Panc1 (cell line): ENCODE results near the gene MT1X. TPM values are rescaled to one million over a fixed set of nuclear protein-coding genes. Genes with fewer than 3 reads are reported as not detected.

ENCODE experiments used
- ATAC-seq: fragments of 200-7000 bp; cut with Tn5 transposase; 2 replicates; pipeline ENCODE4 v1.9.1; 2020; ENCODE audit warnings: mild to moderate bottlenecking, moderate library complexity
- Bru-seq: library from RNA; stranded (reverse); fragments of 400-500 nt; gene quantifications from one replicate; lab custom pipeline; 2021; lab: Mats Ljungman, UMichigan
- BruChase-seq, 2 experiments: library from RNA; stranded (reverse); fragments of 400-500 nt; gene quantifications; one replicate each; lab custom pipeline; 2021; lab: Mats Ljungman, UMichigan
- BruUV-seq: library from RNA; stranded (reverse); fragments of 400-500 nt; replicated peaks from 2 replicates; lab custom pipeline; 2021; lab: Mats Ljungman, UMichigan
- CTCF ChIA-PET: fragments of 300-600 bp; sonication (Branson Sonifier 250); formaldehyde crosslinking; loops from one replicate; lab custom pipeline; 2022; ENCODE audit warnings: antibody characterized with exemption; lab: Charles Lee
- POLR2A ChIA-PET: fragments of 300-600 bp; sonication (Branson Sonifier 250); formaldehyde crosslinking; loops from one replicate; lab custom pipeline; 2022; ENCODE audit warnings: antibody characterized with exemption; lab: Charles Lee
- DNase-seq: peaks from one replicate; pipeline ENCODE4 v3.0.0-alpha.2; 2010; ENCODE audit warnings: low read depth, low spot score
- H3K27ac ChIP-seq: 2 replicates; pipeline ENCODE4 v1.5.1; 2011; ENCODE audit warnings: mild to moderate bottlenecking, low read length, inconsistent platforms
- H3K27me3 ChIP-seq: fragments of 200-500 bp; sonication (Bioruptor generic); 2 replicates; pipeline ENCODE4 v1.6.0; 2014; ENCODE audit warnings: low read length, inconsistent platforms; ENCODE audit not compliant: control insufficient read depth, insufficient read depth
- H3K36me3 ChIP-seq: fragments of 200-500 bp; sonication (Bioruptor generic); 2 replicates; pipeline ENCODE4 v1.5.1; 2014; ENCODE audit warnings: inconsistent platforms, mild to moderate bottlenecking, low read length, moderate library complexity; ENCODE audit not compliant: control insufficient read depth, insufficient read depth
- H3K4me1 ChIP-seq: 2 replicates; pipeline ENCODE4 v1.5.1; 2011; ENCODE audit warnings: inconsistent platforms, mild to moderate bottlenecking, low read length, moderate library complexity; ENCODE audit not compliant: control insufficient read depth, insufficient read depth
- H3K4me3 ChIP-seq, 2 experiments: 2 replicates each; pipeline ENCODE4 v1.5.1; 2011 to 2012; ENCODE audit warnings: low read depth in 2 of 2, low read length in 2 of 2, mild to moderate bottlenecking in 2 of 2, inconsistent platforms in 1 of 2, moderate library complexity in 1 of 2
- H3K9me3 ChIP-seq: fragments of 200-500 bp; sonication (Bioruptor generic); 2 replicates; pipeline ENCODE4 v1.5.1; 2014; ENCODE audit warnings: low read depth, mild to moderate bottlenecking, inconsistent platforms, low read length, moderate library complexity; ENCODE audit not compliant: control insufficient read depth, insufficient read depth
- POLR2AphosphoS5 ChIP-seq: IDR thresholded peaks from 2 replicates; pipeline ENCODE4 v1.6.1; 2012; ENCODE audit warnings: mild to moderate bottlenecking, low read depth, low read length, moderate library complexity
- REST ChIP-seq, 2 experiments: IDR thresholded peaks; 2 replicates each; pipeline ENCODE4 v1.6.1; 2011 to 2012; ENCODE audit warnings: low read depth in 2 of 2, control low read depth in 1 of 2, low read length in 1 of 2, mild to moderate bottlenecking in 1 of 2, moderate library complexity in 1 of 2; ENCODE audit not compliant: insufficient read depth in 1 of 2
- SIN3A ChIP-seq: IDR thresholded peaks from 2 replicates; pipeline ENCODE4 v1.6.1; 2012; ENCODE audit warnings: low read depth, mild to moderate bottlenecking, low read length, moderate library complexity, borderline replicate concordance; ENCODE audit not compliant: insufficient read depth
- TCF7L2 ChIP-seq: IDR thresholded peaks from 2 replicates; pipeline ENCODE4 v1.6.1; 2011; ENCODE audit warnings: mild to moderate bottlenecking, low read depth, low read length, inconsistent platforms
- in situ Hi-C: cut with HindIII; loops from 2 replicates; pipeline ENCODE4 v1.10.0; 2016; ENCODE audit warnings: low sequenced_read_pairs, low pct_unique_long_range_greater_than_20kb
- intact Hi-C: fragments of 100-400 bp; cut with micrococcal nuclease; formaldehyde crosslinking; loops from one replicate; pipeline ENCODE4 v1.10.0; 2022; ENCODE audit not compliant: unreplicated experiment
- long read RNA-seq: library from polyadenylated mRNA; unstranded; transcript quantifications from one replicate; pipeline ENCODE4 v2.0.0, GENCODE V29; 2021; ENCODE audit not compliant: unreplicated experiment
- polyA plus RNA-seq: library from polyadenylated mRNA; unstranded; fragments of >200 nt; gene quantifications from one replicate; pipeline ENCODE4 v1.2.1, GENCODE V29; 2012; ENCODE audit warnings: missing spikeins; ENCODE audit not compliant: insufficient read length
- total RNA-seq: library from RNA; stranded (reverse); gene quantifications from one replicate; pipeline ENCODE4 v1.2.1, GENCODE V29; 2021; ENCODE audit not compliant: unreplicated experiment
- TF ChIP-seq, protein P1 (sequence below): fragments of 450-650 bp; IDR thresholded peaks from 2 replicates; pipeline ENCODE4 v1.5.1; 2017; ENCODE audit warnings: mild to moderate bottlenecking

Gene MT1X
- total RNA-seq, result 25.9 TPM
- polyA plus RNA-seq, result 60.0 TPM
- Bru-seq, nascent RNA, result percentile 58 among the genes with signal in this experiment
- percentile 56 among the genes with signal in this experiment for BruChase-seq, experiment 1, labeled RNA remaining after a 2-hour chase
- percentile 76 among the genes with signal in this experiment for BruChase-seq, experiment 2, labeled RNA remaining after a 6-hour chase
- long read RNA-seq, partial matches to known transcripts, result 0 of 4 reads
- long read RNA-seq, other reads (novel, unspliced or antisense), result 0 of 4 reads

DNA sequence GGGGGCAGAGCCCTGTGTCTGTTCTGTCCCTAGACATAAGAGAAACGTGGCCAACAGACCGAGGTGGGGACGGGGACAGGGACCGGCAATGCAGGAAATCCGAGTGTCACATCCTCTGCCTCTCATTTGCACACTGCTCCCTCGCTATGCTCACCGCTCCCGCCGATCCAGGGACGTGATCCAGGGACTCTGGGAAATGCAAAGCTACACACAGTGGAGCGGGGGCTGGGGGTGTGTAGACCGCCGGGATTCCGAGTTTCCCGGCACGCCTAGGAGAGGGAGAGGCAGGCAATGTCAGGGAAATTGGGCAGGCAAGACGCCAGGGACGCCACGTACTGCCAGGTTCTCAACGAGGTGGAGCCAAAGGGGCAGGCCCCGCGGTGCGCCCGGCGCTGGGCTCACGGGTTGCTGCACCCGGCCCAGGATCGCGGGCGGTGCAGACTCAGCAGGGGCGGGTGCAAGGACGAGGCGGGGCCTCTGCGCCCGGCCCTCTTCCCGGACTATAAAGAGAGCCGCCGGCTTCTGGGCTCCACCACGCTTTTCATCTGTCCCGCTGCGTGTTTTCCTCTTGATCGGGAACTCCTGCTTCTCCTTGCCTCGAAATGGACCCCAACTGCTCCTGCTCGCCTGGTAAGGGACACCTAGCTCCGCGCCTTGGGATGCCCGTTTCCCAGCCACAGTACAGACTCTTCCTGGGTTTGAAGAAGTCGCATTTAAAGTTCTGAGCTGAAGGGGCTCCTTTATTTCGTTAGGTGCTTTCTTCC is at the start of gene MT1X:
MT1X (plus strand) TSS at position 532 of the 764 bp plus-strand sequence; CDS start at position 603, 71 bp downstream.
- no peaks in the 10 kb centered on the region for H3K36me3 ChIP-seq
- H3K27ac ChIP-seq, result peak within 1 kb of the TSS; percentile 86
- peaks cover 7% of the 10 kb centered on the region for H3K4me1 ChIP-seq
- ChIA-PET CTCF (no interaction called here), POLR2A (interaction anchor here (0.5 to 0.6 kb wide), 2 partner anchors 9 to 156 kb away, joined by 4 to 7 read pairs; no protein-coding TSS in a partner anchor)
- DNase-seq, result no peak
- TF ChIP-seq REST (IDR thresholded peaks at IDR 0.05; ENCODE audit: insufficient read depth in 1 of 2, low read depth in 2 of 2, low read length in 1 of 2) (no peak), TCF7L2 (peak; percentile 92), SIN3A (no peak), POLR2AphosphoS5 (peak; percentile 78)
- TF ChIP-seq, protein P1, sequence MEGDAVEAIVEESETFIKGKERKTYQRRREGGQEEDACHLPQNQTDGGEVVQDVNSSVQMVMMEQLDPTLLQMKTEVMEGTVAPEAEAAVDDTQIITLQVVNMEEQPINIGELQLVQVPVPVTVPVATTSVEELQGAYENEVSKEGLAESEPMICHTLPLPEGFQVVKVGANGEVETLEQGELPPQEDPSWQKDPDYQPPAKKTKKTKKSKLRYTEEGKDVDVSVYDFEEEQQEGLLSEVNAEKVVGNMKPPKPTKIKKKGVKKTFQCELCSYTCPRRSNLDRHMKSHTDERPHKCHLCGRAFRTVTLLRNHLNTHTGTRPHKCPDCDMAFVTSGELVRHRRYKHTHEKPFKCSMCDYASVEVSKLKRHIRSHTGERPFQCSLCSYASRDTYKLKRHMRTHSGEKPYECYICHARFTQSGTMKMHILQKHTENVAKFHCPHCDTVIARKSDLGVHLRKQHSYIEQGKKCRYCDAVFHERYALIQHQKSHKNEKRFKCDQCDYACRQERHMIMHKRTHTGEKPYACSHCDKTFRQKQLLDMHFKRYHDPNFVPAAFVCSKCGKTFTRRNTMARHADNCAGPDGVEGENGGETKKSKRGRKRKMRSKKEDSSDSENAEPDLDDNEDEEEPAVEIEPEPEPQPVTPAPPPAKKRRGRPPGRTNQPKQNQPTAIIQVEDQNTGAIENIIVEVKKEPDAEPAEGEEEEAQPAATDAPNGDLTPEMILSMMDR, result no peak
- H3K9me3 ChIP-seq, result no peaks in the 10 kb centered on the region; the same call in 1 of the 2 replicates
- intact Hi-C loops (no loop called here), in situ Hi-C loops (no loop called here)
- H3K4me3 ChIP-seq, result peak within 1 kb of the TSS; percentile 68 to 75
- BruUV-seq, result no TSS peak
- H3K27me3 ChIP-seq, result no peaks in the 10 kb centered on the region
- ATAC-seq, result peak; percentile 99

GRCh38 chr16:56632848-56633365 is 49.4 kb upstream of the MT1X start:
- POLR2A ChIA-PET, result no interaction called here
- no peak overlapping the region for H3K27ac ChIP-seq
- no peaks in the 10 kb centered on the region for H3K36me3 ChIP-seq
- no TSS peak for BruUV-seq
- TF ChIP-seq REST (IDR thresholded peaks at IDR 0.05; ENCODE audit: insufficient read depth in 1 of 2, low read depth in 2 of 2, low read length in 1 of 2) (no peak), POLR2AphosphoS5 (no peak), TCF7L2 (no peak), SIN3A (no peak)
- TF ChIP-seq, protein P1, result no peak
- peak overlapping the region in 1 of 2 experiments; percentile 22; a peak in 1 of 4 replicates for H3K4me3 ChIP-seq
- ATAC-seq (no peak), DNase-seq (no peak)
- intact Hi-C loops, result no loop called here
- in situ Hi-C loops, result no loop called here
- no peaks in the 10 kb centered on the region for H3K27me3 ChIP-seq
- CTCF ChIA-PET, result no interaction called here
- no peaks in the 10 kb centered on the region for H3K9me3 ChIP-seq
- H3K4me1 ChIP-seq, result peaks cover 16% of the 10 kb centered on the region
